Ovary (tissue), 3 donors: ENCODE measurements around the gene GNPTG.

ENCODE experiments used
- EP300 ChIP-seq: sonication (generic); formaldehyde crosslinking; IDR thresholded peaks from one replicate; pipeline ENCODE4 v1.6.1; 2017; ENCODE audit warnings: antibody characterized with exemption
- TF ChIP-seq, protein P1 (sequence below), 3 donors: fragments of 450-650 bp in 2 of 3; fragments of 200-600 bp in 1 of 3; IDR thresholded peaks; one replicate each; pipeline versions ENCODE4 v1.5.1 to v1.8.0; 2016 to 2022; ENCODE audit warnings: antibody characterized with exemption in 3 of 3, mild to moderate bottlenecking in 1 of 3
- donor health status: DM: no; HTN: no; CAD: no.

DNA sequence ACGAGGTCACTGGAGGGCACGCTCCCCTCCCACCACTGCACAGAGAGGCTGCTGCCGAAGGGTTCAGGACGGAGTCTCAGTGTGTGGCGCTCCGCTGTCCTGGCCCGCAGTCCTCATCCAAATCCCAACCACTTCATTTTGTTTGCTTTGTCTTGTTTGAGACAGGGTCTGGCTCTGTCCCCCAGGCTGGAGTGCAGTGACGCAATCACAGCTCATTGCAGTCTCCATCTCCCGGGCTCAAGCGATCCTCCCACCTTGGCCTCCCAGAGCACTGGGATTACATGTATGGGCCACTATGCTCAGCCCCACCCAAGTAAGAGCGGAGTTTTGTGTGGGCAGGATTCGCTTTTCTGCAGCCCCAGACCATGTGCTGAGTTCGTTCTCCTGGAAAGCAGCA, 50.0 kb downstream of the GNPTG start:
- TF ChIP-seq EP300, result no peak
- TF ChIP-seq, protein P1, sequence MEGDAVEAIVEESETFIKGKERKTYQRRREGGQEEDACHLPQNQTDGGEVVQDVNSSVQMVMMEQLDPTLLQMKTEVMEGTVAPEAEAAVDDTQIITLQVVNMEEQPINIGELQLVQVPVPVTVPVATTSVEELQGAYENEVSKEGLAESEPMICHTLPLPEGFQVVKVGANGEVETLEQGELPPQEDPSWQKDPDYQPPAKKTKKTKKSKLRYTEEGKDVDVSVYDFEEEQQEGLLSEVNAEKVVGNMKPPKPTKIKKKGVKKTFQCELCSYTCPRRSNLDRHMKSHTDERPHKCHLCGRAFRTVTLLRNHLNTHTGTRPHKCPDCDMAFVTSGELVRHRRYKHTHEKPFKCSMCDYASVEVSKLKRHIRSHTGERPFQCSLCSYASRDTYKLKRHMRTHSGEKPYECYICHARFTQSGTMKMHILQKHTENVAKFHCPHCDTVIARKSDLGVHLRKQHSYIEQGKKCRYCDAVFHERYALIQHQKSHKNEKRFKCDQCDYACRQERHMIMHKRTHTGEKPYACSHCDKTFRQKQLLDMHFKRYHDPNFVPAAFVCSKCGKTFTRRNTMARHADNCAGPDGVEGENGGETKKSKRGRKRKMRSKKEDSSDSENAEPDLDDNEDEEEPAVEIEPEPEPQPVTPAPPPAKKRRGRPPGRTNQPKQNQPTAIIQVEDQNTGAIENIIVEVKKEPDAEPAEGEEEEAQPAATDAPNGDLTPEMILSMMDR (IDR thresholded peaks at IDR 0.05), result no peak
